Dermis blood vessel endothelial cell (primary cell): ENCODE results near the gene ADAMTS12. TPM values are rescaled to one million over a fixed set of nuclear protein-coding genes. Genes with fewer than 3 reads are reported as not detected.
"Not testable (repeated sequence)": the region's sequence is repeated elsewhere in the genome, so short reads cannot be mapped to it uniquely, and the experiment has no call there.

Experiments
- DNase-seq: peaks from one replicate; pipeline ENCODE4 v3.0.0; 2010
- total RNA-seq: library from RNA; depleted of rRNA; stranded (reverse); fragments of >200 nt; gene quantifications from 2 replicates; pipeline ENCODE4 v1.2.3, GENCODE V29; 2014

The ADAMTS12 gene
- 1.0 and 2.3 TPM in 2 replicates for total RNA-seq

- DNase-seq = no peak
Measured at GRCh38 chr5:33891788-33892619, at the start of gene ADAMTS12. TSS of gene ADAMTS12 (minus strand) at chr5:33891990. CDS start at chr5:33891856, 134 bp downstream.

GRCh38 chr5:33941090-33941489 is 49.3 kb upstream of the ADAMTS12 start:
- DNase-seq = no peak

- DNase-seq = no peak
Measured at GRCh38 chr5:33939556-33940262, 47.9 kb upstream of the ADAMTS12 start.

GRCh38 chr5:33938881-33939280 is 47.1 kb upstream of the ADAMTS12 start:
- DNase-seq = no peak

GRCh38 chr5:33938507-33938796 is 46.7 kb upstream of the ADAMTS12 start:
- no peak for DNase-seq

- DNase-seq = no peak
Measured at GRCh38 chr5:33937707-33938506, 46.1 kb upstream of the ADAMTS12 start.

- no peak for DNase-seq
Measured at GRCh38 chr5:33937017-33937706, 45.4 kb upstream of the ADAMTS12 start.

- DNase-seq = no peak
Measured at GRCh38 chr5:33936381-33937016, 44.7 kb upstream of the ADAMTS12 start, which contains the start of gene RXFP3. TSS of gene RXFP3 (plus strand) at chr5:33936386. CDS start at chr5:33936741, 355 bp downstream.

GRCh38 chr5:33936004-33936380 is 44.2 kb upstream of the ADAMTS12 start:
- DNase-seq = peak; percentile 68

- DNase-seq = no peak
Measured at GRCh38 chr5:33934176-33934575, 42.4 kb upstream of the ADAMTS12 start.

GRCh38 chr5:33933723-33934169 is 42.0 kb upstream of the ADAMTS12 start:
- DNase-seq = no peak

- no peak for DNase-seq
Measured at GRCh38 chr5:33931136-33931535, 39.3 kb upstream of the ADAMTS12 start.

- no peak for DNase-seq
Measured at GRCh38 chr5:33929925-33930690, 38.3 kb upstream of the ADAMTS12 start.

GRCh38 chr5:33928283-33928682 is 36.5 kb upstream of the ADAMTS12 start:
- DNase-seq = no peak

GRCh38 chr5:33927685-33928084 is 35.9 kb upstream of the ADAMTS12 start:
- DNase-seq = no peak

- no peak for DNase-seq
Measured at GRCh38 chr5:33925278-33925677, 33.5 kb upstream of the ADAMTS12 start.

- DNase-seq = no peak
Measured at GRCh38 chr5:33921002-33921401, 29.2 kb upstream of the ADAMTS12 start.

- DNase-seq = not testable (repeated sequence)
Measured at GRCh38 chr5:33914844-33915243, 23.1 kb upstream of the ADAMTS12 start.

- not testable (repeated sequence) for DNase-seq
Measured at GRCh38 chr5:33906248-33906647, 14.5 kb upstream of the ADAMTS12 start.

GRCh38 chr5:33905381-33905780 is 13.6 kb upstream of the ADAMTS12 start:
- no peak for DNase-seq

GRCh38 chr5:33903118-33903517 is 11.3 kb upstream of the ADAMTS12 start:
- no peak for DNase-seq
